ENCODE results near the gene ZNF804B. TPM values are rescaled to one million over a fixed set of nuclear protein-coding genes. Genes with fewer than 3 reads are reported as not detected.

Gene ZNF804B
- total RNA-seq, 2 donors from 2014 or later, result 0.13 to 0.49 TPM

GRCh38 chr7:89133357-89133756, 373.9 kb downstream of the ZNF804B start:
- Histone ChIP-seq H3K36me3 (ENCODE audit: control insufficient read depth, insufficient read depth, low read length) (no peaks in the 10 kb centered on the region), H3K9ac (ENCODE audit: extremely low read depth, low read length, poor library complexity, severe bottlenecking) (no peak overlapping the region), H3K4me3 (ENCODE audit: low read length) (no peak overlapping the region), H3K27ac (ENCODE audit: low read depth, low read length) (no peak overlapping the region), H3K9me3 (ENCODE audit: control insufficient read depth, low read length) (no peaks in the 10 kb centered on the region), H3K27me3 (ENCODE audit: control insufficient read depth, insufficient read depth, low read length, poor library complexity, severe bottlenecking) (no peaks in the 10 kb centered on the region), H3K4me1 (ENCODE audit: control insufficient read depth, insufficient read depth, low read length) (peaks cover 9% of the 10 kb centered on the region)
- no peaks in the 10 kb centered on the region for H3K9me3 Mint-ChIP-seq
- DNase-seq, result no peak
- H3K27ac Mint-ChIP-seq, result no peak overlapping the region
- no peaks in the 10 kb centered on the region for H3K36me3 Mint-ChIP-seq (ENCODE audit: low read depth)
- no peak for TF ChIP-seq CTCF (conservative IDR thresholded peaks at IDR 0.05)
- H3K4me1 Mint-ChIP-seq, result peaks cover 9% of the 10 kb centered on the region
- no peak overlapping the region for H3K4me3 Mint-ChIP-seq
- H3K27me3 Mint-ChIP-seq (ENCODE audit: insufficient read depth), result no peaks in the 10 kb centered on the region
- WGBS, 2 experiments (ENCODE audit: insufficient coverage in 1 of 2, insufficient read length in 1 of 2), result 78 to 88% methylated on average over 2 to 3 of the region's 3 CpGs

- WGBS, 2 experiments (ENCODE audit: insufficient coverage in 1 of 2, insufficient read length in 1 of 2), result 80 to 87% methylated on average over 1 to 2 of the region's 2 CpGs
- no peak for DNase-seq
- no peak for TF ChIP-seq CTCF (conservative IDR thresholded peaks at IDR 0.05)
Observed at GRCh38 chr7:89133819-89134218, 374.3 kb downstream of the ZNF804B start.

GRCh38 chr7:89145801-89146200, 386.3 kb downstream of the ZNF804B start:
- Mint-ChIP-seq H3K36me3 (ENCODE audit: low read depth) (no peaks in the 10 kb centered on the region), H3K4me3 (no peak overlapping the region), H3K27ac (no peak overlapping the region), H3K4me1 (no peaks in the 10 kb centered on the region), H3K9me3 (no peaks in the 10 kb centered on the region), H3K27me3 (ENCODE audit: insufficient read depth) (no peaks in the 10 kb centered on the region)
- no peaks in the 10 kb centered on the region for H3K4me1 ChIP-seq (ENCODE audit: control insufficient read depth, insufficient read depth, low read length)
- H3K36me3 ChIP-seq (ENCODE audit: control insufficient read depth, insufficient read depth, low read length), result no peaks in the 10 kb centered on the region
- H3K4me3 ChIP-seq (ENCODE audit: low read length), result no peak overlapping the region
- no peak overlapping the region for H3K27ac ChIP-seq (ENCODE audit: low read depth, low read length)
- H3K27me3 ChIP-seq (ENCODE audit: control insufficient read depth, insufficient read depth, low read length, poor library complexity, severe bottlenecking), result no peaks in the 10 kb centered on the region
- H3K9ac ChIP-seq (ENCODE audit: extremely low read depth, low read length, poor library complexity, severe bottlenecking), result no peak overlapping the region
- H3K9me3 ChIP-seq (ENCODE audit: control insufficient read depth, low read length), result peaks cover 12% of the 10 kb centered on the region
- DNase-seq, result no peak
- no peak for TF ChIP-seq CTCF (conservative IDR thresholded peaks at IDR 0.05)

More at GRCh38 chr7:89133819-89134218, 374.3 kb downstream of the ZNF804B start:
- no peak overlapping the region for H3K4me3 ChIP-seq (ENCODE audit: low read length)
- no peaks in the 10 kb centered on the region for H3K9me3 ChIP-seq (ENCODE audit: control insufficient read depth, low read length)
- Mint-ChIP-seq H3K27me3 (ENCODE audit: insufficient read depth) (no peaks in the 10 kb centered on the region), H3K4me1 (peaks cover 9% of the 10 kb centered on the region), H3K27ac (no peak overlapping the region), H3K36me3 (ENCODE audit: low read depth) (no peaks in the 10 kb centered on the region), H3K9me3 (no peaks in the 10 kb centered on the region), H3K4me3 (no peak overlapping the region)
- H3K4me1 ChIP-seq (ENCODE audit: control insufficient read depth, insufficient read depth, low read length), result peaks cover 9% of the 10 kb centered on the region
- H3K27ac ChIP-seq (ENCODE audit: low read depth, low read length), result no peak overlapping the region
- H3K27me3 ChIP-seq (ENCODE audit: control insufficient read depth, insufficient read depth, low read length, poor library complexity, severe bottlenecking), result no peaks in the 10 kb centered on the region
- H3K36me3 ChIP-seq (ENCODE audit: control insufficient read depth, insufficient read depth, low read length), result no peaks in the 10 kb centered on the region
- no peak overlapping the region for H3K9ac ChIP-seq (ENCODE audit: extremely low read depth, low read length, poor library complexity, severe bottlenecking)

All from endodermal cell (in vitro differentiated cells).